Calu3 (cell line): ENCODE results near the gene EPS15. TPM values are rescaled to one million over a fixed set of nuclear protein-coding genes. Genes with fewer than 3 reads are reported as not detected.

ENCODE experiments used
- Bru-seq: library from RNA; stranded (reverse); fragments of 400-500 nt; gene quantifications from one replicate; lab custom pipeline; 2021; lab: Mats Ljungman, UMichigan
- BruChase-seq, 2 experiments: library from RNA; stranded (reverse); fragments of 400-500 nt; gene quantifications; one replicate each; lab custom pipeline; 2021; lab: Mats Ljungman, UMichigan
- BruUV-seq: library from RNA; stranded (reverse); fragments of 400-500 nt; replicated peaks from 2 replicates; lab custom pipeline; 2021; lab: Mats Ljungman, UMichigan
- CTCF ChIA-PET: fragments of 300-600 bp; sonication (Branson Sonifier 250); formaldehyde crosslinking; loops from one replicate; lab custom pipeline; 2022; ENCODE audit warnings: antibody characterized with exemption; lab: Charles Lee
- DNase-seq: peaks from one replicate; pipeline ENCODE4 v3.0.0; 2022
- H3K27ac Mint-ChIP-seq: one replicate; pipeline ENCODE4 v1.8.0; 2022; ENCODE audit warnings: mixed read lengths; ENCODE audit not compliant: unreplicated experiment
- H3K27me3 Mint-ChIP-seq: one replicate; pipeline ENCODE4 v1.8.0; 2022; ENCODE audit warnings: mixed read lengths; ENCODE audit not compliant: unreplicated experiment
- H3K36me3 Mint-ChIP-seq: one replicate; pipeline ENCODE4 v1.8.0; 2022; ENCODE audit warnings: mild to moderate bottlenecking, moderate library complexity, mixed read lengths; ENCODE audit not compliant: insufficient read depth, unreplicated experiment
- H3K4me1 Mint-ChIP-seq: one replicate; pipeline ENCODE4 v1.8.0; 2022; ENCODE audit warnings: mild to moderate bottlenecking, low read depth, mixed read lengths; ENCODE audit not compliant: unreplicated experiment
- H3K4me3 Mint-ChIP-seq: one replicate; pipeline ENCODE4 v1.8.0; 2022; ENCODE audit warnings: mild to moderate bottlenecking, low read depth, moderate library complexity, mixed read lengths; ENCODE audit not compliant: unreplicated experiment
- H3K9me3 Mint-ChIP-seq: one replicate; pipeline ENCODE4 v1.8.0; 2022; ENCODE audit warnings: low read depth, mixed read lengths; ENCODE audit not compliant: unreplicated experiment
- intact Hi-C: fragments of 100-400 bp; cut with micrococcal nuclease; formaldehyde crosslinking; loops from one replicate; pipeline ENCODE4 v1.10.0; 2022; ENCODE audit not compliant: unreplicated experiment
- long read RNA-seq: library from polyadenylated mRNA; stranded (forward); transcript quantifications from one replicate; pipeline ENCODE4 v2.0.0, GENCODE V29; 2022
- total RNA-seq: library from RNA; stranded (reverse); gene quantifications from 2 replicates; pipeline ENCODE4 v1.2.3, GENCODE V29; 2022
- TF ChIP-seq, protein P1 (sequence below): fragments of 200-600 bp; IDR thresholded peaks from one replicate; pipeline ENCODE4 v1.8.0; 2022; ENCODE audit warnings: antibody characterized with exemption; ENCODE audit not compliant: unreplicated experiment

Gene EPS15
- total RNA-seq (50.0 and 51.2 TPM in 2 replicates), Bru-seq, nascent RNA (percentile 86 among the genes with signal in this experiment), BruChase-seq, experiment 1, labeled RNA remaining after a 6-hour chase (percentile 77 among the genes with signal in this experiment), BruChase-seq, experiment 2, labeled RNA remaining after a 2-hour chase (percentile 74 among the genes with signal in this experiment)
- long read RNA-seq, full-length matches to known transcripts: 13 of 24 reads
- long read RNA-seq, partial matches to known transcripts: 5 of 24 reads
- long read RNA-seq, other reads (novel, unspliced or antisense): 6 of 24 reads

DNA sequence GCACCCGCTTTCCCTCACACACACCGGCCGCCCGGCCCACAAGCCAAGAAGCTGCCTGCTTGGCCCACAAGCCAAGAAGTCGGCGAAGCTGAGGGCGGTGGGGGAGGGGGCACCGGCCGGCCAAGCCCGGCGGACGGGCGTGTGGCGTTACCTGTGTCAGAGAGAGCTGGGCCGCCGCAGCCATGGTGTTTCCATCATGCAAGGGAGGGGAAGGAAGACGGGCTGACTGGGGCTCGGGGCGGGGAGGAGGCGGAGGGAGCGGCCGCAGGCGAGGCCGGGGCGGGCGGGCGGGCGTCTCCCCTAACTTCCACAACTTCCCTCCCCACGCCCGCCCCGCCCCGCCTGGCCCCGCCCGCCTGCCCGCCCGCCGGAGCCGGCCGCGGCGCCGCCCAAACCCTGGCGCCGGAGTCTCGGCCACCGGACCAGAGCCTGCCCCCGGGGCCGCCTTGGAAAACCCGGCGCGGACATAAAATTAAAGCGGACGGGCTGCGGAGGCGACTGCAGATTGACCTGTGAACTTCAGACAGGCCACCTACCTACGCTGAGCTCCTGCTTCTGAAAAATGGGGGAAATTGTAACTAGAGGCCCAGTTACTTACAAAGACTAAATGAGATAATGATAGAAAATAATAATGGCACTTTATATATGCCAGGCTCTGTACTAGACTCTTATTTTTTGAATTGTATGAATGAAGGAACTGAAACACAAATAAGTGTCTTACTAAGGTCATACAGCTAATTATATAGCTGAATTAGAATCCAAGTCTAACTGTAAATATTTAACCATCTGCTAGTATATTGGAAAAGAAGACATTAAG lies at the start of gene EPS15:
Gene EPS15 (minus strand): TSS at position 219 of the 817 bp plus-strand sequence. CDS start 35 bp downstream, at position 184.
- DNase-seq: peak; percentile 85
- CTCF ChIA-PET: interaction anchor here (0.8 to 1.1 kb wide), 3 partner anchors 10 to 16 kb away, joined by 3 read pairs; no protein-coding TSS in a partner anchor
- BruUV-seq: TSS peak; percentile 27

DNA sequence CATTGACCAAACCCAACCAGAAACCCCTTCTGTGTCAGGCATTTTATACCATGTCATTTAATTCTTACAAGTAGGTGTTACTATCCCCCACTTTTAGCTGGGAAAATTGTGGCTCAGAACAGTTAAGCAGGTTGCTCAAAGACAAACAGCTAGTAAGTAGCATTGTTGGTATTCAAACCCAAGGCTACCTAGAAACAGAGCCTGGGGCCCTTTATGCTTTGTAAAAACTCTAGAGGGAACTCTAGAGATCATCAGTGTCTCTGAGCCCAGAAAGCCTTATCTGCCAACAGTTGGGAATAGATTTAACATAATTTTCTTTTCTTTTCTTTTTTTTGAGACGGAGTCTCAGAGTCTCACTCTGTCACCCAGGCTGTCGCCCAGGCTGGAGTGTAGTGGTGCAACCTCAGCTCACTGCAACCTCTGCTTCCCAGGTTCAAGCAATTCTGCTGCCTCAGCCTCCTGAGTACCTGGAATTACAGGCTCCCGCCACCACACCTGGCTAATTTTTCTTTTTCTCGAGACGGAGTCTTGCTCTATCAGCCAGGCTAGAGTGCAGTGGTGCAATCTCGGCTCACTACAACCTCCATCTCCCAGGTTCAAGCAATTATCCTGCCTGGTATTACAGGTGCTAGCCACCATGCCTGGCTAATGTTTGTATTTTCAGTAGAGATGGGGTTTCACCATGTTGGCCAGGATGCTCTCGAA lies 49.3 kb upstream of the EPS15 start:
- CTCF ChIA-PET: no interaction called here
- Mint-ChIP-seq H3K9me3 (no peaks in the 10 kb centered on the region), H3K4me3 (no peak overlapping the region), H3K27ac (peak overlapping the region; percentile 89), H3K4me1 (peaks cover 37% of the 10 kb centered on the region), H3K27me3 (no peaks in the 10 kb centered on the region), H3K36me3 (no peaks in the 10 kb centered on the region)
- BruUV-seq: no TSS peak
- no peak for DNase-seq
- intact Hi-C loops: loop anchor here (2.0 to 5.0 kb wide), 3 partner anchors 49 to 200 kb away; partner anchors contain the start of genes EPS15 and OSBPL9
- TF ChIP-seq, protein P1, sequence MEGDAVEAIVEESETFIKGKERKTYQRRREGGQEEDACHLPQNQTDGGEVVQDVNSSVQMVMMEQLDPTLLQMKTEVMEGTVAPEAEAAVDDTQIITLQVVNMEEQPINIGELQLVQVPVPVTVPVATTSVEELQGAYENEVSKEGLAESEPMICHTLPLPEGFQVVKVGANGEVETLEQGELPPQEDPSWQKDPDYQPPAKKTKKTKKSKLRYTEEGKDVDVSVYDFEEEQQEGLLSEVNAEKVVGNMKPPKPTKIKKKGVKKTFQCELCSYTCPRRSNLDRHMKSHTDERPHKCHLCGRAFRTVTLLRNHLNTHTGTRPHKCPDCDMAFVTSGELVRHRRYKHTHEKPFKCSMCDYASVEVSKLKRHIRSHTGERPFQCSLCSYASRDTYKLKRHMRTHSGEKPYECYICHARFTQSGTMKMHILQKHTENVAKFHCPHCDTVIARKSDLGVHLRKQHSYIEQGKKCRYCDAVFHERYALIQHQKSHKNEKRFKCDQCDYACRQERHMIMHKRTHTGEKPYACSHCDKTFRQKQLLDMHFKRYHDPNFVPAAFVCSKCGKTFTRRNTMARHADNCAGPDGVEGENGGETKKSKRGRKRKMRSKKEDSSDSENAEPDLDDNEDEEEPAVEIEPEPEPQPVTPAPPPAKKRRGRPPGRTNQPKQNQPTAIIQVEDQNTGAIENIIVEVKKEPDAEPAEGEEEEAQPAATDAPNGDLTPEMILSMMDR: no peak

More for the DNA sequence above, at the start of gene EPS15:
- intact Hi-C loops: loop anchor here (5.0 kb wide), 1 partner anchor 48 kb away; no protein-coding TSS in a partner anchor
- Mint-ChIP-seq H3K4me3 (peak within 1 kb of the TSS; percentile 91), H3K36me3 (peaks cover 24% of the 10 kb centered on the region), H3K27ac (peak within 1 kb of the TSS; percentile 92), H3K9me3 (no peaks in the 10 kb centered on the region), H3K4me1 (peaks cover 33% of the 10 kb centered on the region), H3K27me3 (no peaks in the 10 kb centered on the region)
- TF ChIP-seq, protein P1: no peak

DNA sequence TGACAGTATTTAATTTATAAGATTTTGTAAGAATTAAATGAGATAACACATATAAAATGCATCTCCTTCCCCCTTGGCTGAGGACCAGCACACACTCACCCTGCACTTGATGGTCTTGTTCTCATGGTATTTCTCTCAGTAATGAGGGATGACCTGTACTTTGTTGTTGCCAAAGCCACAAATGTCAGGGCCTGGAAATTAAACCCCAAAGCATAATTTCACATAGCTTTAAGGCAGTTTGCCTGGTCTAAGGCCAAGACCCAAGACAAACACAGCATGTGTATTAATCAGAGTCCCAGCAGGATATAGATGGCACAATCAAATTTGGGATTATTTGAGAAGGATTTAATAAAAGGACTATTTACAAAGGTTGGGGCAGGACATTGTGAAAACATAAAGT lies 48.6 kb upstream of the EPS15 start:
- no peaks in the 10 kb centered on the region for H3K27me3 Mint-ChIP-seq
- no peaks in the 10 kb centered on the region for H3K36me3 Mint-ChIP-seq
- intact Hi-C loops: loop anchor here (2.0 to 5.0 kb wide), 3 partner anchors 50 to 201 kb away; partner anchors contain the start of genes EPS15 and OSBPL9
- H3K27ac Mint-ChIP-seq: peak overlapping the region; percentile 58
- TF ChIP-seq, protein P1: no peak
- no peak overlapping the region for H3K4me3 Mint-ChIP-seq
- H3K9me3 Mint-ChIP-seq: no peaks in the 10 kb centered on the region
- H3K4me1 Mint-ChIP-seq: peaks cover 37% of the 10 kb centered on the region
- BruUV-seq: no TSS peak
- DNase-seq: peak; percentile 23
- CTCF ChIA-PET: no interaction called here

DNA sequence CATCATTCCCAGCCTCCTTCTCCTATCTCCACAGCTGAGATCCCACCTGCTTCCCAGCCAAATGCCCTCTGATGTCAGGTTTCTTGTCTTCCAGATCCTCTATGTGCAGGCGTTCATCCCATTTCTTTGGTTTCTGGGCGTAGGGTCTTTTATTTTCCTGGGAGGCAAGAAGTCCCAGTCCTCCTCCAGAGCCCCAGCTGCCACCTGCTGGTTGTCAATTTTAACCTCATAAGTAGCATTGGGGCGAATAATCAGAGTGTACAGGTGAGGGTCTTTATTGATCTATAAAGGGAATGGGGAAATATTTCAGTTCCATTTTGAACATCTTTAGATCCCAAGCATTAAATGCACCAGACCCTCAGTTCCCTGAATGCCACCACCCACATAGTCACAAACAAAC lies 47.2 kb upstream of the EPS15 start:
- H3K4me3 Mint-ChIP-seq: no peak overlapping the region
- H3K4me1 Mint-ChIP-seq: peaks cover 26% of the 10 kb centered on the region
- no peaks in the 10 kb centered on the region for H3K36me3 Mint-ChIP-seq
- DNase-seq: no peak
- TF ChIP-seq, protein P1: no peak
- H3K27ac Mint-ChIP-seq: no peak overlapping the region
- H3K27me3 Mint-ChIP-seq: no peaks in the 10 kb centered on the region
- H3K9me3 Mint-ChIP-seq: no peaks in the 10 kb centered on the region
- CTCF ChIA-PET: no interaction called here
- intact Hi-C loops: loop anchor here (5.0 kb wide), 2 partner anchors 49 to 51 kb away; partner anchors contain the start of genes EPS15 and OSBPL9
- BruUV-seq: no TSS peak
